Amniotic stem cell (primary cell): ENCODE data around the gene RNU6-1.

Experiments used
- DNase-seq: peaks from one replicate; lab custom pipeline; 2025; lab: John Stamatoyannopoulos, UW

Gene RNU6-1

DNA sequence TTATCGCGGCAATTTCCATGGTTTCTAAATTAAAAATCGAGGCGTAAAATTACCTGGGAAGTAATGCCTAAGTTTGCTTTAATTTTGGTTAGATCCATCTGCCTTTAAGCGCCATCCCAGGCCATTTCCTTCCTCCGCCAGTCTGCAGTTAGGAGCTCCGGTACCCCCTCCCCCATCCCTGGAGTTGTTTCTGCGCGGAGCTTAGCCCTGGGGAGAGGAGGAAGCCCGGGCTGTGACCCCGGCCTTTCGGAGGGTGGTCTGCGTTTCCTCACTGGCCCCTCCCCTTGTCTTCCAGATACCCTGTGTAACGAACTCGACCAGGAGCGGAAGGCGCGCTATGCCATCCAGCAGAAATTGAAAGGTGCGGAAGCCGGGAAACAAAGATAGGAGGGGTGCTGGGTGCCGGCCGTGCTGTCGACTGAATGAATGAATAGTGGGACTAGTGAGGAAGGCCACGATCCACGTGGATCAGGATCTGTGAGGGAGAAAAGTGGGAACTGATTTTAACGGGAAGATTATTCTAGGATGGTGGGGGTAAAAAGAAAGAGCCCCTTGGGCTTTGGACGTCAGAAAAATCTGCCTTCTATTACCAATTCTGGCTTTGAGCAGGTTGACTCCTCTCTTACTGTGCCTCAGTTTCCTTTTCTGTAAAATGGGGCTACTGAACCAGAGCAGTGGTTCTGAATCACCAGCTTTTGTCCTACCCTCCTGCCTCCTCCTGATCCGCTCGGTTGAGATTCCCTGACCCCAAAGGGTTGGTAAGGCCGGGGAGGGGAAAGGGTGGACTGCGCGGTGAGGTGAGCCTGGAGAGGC is 6.7 kb downstream of the RNU6-1 start:
- DNase-seq: no peak

- no peak for DNase-seq
These were observed 7.8 kb downstream of the RNU6-1 start for GRCh38 chr15:67832031-67832551.

DNA sequence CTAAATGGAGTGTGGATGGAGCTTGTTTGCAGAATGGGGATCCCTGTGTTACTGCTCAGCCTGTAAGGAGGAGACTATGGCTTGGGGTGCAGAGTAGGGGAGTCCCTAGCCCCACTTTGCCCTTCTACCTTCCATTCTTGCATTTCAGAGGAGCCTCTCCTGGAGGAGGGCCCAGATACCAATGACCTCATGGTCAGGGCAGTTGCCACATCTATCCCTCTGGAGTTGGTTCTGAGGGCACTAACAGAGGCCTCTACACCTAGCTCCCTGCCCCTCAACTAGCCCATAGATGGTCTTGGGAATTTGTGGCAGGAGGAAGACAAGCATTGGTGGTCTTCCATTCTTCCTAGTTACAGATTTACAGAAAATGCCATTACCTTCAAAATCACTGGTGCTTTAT is 8.5 kb downstream of the RNU6-1 start:
- no peak for DNase-seq

GRCh38 chr15:67829647-67830504 is 10.0 kb downstream of the RNU6-1 start:
- DNase-seq: no peak

GRCh38 chr15:67828969-67829646 is 10.7 kb downstream of the RNU6-1 start:
- DNase-seq: no peak

DNA sequence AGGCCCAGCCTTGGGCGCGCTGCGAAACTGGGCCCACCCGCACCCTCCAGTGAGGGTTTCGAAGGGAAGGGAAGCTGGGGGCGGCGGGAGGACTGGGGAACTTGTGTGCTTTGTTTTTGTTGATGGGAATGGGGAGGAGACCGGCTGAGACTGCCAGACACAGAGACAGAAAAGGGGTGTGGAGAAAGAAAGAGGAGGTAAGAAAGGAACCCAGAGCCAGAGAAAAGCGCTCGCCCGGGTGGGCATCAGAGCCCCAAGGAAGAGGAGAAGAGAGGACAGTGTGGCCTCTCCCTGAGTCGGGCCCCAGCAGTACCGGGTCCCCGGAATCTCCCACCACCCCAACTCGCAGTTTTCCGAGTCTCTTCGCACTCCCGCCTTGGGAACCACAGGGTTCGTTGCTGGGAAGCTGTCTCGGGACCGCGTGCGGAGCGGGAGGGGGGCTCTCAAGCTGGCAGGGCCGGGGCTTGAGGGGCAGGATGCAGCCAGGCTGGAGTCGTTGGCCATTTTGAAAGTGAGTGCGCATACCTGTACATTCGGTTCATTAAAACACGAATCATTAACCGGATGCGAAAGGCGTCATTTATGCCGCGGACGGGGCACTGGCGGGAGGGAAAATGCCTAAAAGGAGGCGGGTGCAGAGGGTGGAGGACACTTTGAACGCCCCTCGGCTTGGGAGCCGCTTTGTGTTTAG is 11.4 kb downstream of the RNU6-1 start:
- DNase-seq: no peak

DNA sequence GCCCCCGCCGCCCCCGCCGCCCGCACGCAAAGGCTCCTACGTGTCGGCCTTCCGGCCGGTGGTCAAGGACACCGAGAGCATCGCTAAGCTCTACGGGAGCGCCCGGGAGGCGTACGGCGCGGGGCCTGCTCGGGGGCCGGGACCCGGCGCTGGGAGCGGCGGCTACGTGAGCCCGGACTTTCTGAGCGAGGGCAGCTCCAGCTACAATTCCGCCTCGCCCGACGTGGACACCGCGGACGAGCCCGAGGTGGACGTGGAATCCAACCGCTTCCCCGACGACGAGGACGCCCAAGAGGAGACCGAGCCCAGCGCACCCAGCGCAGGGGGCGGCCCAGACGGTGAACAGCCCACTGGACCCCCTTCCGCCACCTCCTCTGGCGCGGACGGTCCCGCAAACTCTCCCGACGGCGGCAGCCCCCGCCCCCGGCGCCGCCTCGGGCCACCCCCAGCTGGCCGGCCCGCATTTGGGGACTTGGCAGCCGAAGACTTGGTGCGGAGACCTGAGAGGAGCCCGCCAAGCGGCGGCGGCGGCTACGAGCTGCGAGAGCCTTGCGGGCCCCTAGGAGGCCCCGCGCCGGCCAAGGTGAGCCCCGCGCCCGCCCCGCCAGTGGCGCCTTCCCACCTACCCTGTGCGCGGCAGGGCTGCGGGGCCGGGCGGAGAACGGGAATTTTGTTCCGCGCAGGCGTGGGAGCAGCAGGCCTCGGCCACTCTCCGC is 12.1 kb downstream of the RNU6-1 start:
- no peak for DNase-seq

- no peak for DNase-seq
These were observed 12.9 kb downstream of the RNU6-1 start for GRCh38 chr15:67826717-67827561.

DNA sequence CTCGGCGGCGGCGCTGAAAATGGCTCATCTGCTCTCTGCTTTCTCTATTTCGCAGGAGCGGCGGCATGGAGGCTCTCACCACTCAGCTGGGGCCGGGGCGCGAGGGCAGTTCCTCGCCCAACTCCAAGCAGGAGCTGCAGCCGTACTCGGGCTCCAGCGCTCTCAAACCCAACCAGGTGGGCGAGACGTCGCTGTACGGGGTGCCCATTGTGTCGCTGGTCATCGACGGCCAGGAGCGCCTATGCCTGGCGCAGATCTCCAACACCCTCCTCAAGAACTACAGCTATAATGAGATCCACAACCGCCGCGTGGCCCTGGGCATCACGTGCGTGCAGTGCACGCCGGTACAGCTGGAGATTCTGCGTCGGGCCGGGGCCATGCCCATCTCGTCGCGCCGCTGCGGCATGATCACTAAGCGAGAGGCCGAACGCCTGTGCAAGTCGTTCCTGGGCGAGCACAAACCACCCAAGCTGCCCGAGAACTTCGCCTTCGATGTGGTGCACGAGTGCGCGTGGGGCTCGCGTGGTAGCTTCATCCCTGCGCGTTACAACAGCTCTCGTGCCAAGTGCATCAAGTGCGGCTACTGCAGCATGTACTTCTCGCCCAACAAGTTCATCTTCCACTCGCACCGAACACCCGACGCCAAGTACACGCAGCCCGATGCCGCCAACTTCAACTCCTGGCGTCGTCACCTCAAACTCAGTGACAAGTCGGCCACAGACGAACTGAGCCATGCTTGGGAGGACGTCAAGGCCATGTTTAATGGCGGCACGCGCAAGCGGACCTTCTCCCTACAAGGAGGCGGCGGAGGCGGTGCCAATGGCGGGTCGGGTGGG is 13.7 kb downstream of the RNU6-1 start:
- DNase-seq: no peak

DNA sequence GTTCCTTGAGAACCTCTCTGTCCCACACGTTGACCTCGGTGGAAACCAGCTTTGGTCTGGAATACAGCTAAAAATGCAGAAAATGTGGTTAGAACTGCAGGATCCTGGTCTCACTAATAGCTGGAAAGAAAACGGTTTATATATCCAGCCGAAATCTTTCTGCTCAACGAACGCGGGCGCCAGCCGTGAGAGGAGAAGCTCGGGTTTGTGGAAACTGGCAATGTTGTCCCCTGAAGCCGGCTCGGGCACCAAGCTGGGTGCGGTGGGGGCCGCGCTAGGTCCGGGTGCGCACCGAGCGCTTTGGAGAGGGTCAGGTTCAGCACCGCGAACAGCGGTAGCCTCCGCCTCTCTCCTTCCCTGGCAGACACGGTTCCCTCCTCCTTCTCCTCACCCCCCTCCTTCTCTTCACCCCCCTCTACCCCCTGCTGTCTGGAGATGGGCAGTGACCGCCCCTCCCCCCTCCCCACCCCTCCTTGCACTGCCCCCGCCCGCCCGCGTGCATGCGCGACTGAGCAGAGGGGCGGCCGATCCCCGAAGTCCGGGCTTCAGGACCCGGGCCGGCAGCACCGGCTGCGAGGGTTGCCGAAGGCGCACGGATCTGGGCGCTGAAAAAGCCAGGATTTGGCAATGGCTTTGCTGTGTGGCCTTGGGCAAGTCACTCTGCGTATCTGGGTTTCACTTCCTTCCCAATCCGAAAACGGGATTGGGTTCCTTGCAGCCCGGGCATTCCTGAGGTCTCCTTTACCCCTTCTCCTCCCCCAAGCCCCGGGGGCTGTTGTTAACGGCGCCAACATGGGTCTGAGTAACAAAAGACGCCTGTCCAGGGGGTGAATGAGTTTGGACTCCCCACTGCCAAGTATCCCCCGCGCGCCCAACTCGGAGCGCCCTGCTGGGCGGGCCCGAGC is 14.6 kb downstream of the RNU6-1 start, which contains the start of gene SKOR1:
SKOR1 (plus strand) TSS at position 534 of the 905 bp plus-strand sequence; CDS start at position 628, 94 bp downstream.
- no peak for DNase-seq

DNA sequence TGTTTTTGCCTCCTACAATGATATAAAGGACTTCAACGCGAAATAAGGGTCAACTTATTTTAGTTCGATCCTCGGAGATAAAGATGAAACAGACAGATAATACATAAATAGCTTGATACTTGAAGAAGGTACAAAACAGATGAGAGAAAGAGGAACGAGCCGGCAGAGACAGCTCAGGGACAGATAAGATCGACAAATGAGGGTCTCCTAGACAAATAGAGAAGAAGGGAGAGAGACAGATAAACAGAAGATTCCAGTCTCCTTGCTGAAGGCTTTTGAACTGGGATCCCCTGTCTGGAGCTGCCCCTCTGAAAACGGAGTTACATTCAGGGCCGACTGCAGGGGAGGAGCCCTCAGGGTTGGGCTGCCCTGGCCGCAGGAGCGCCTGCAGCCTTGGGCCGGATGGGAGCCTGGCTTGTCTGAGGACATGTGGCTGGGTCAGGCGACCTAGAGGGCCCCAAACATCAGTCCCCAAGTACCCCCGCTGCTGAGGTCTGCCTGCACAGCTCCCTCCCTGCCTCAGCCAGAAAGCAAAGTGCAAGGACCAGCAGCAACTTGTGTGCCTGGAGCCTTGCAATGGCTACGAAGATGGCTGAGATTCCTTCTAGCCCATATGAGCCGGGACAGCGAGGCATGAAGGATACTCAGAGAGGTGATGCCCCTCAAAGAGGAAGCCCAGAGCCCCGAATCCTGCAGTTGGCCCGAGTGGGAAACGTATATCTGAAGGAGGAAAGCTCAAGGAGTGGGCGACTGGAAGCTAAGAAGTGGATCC is 15.5 kb downstream of the RNU6-1 start:
- DNase-seq: no peak

- no peak for DNase-seq
These were observed 16.3 kb downstream of the RNU6-1 start for GRCh38 chr15:67823314-67824196.

- no peak for DNase-seq
These were observed 17.1 kb downstream of the RNU6-1 start for GRCh38 chr15:67822537-67823313.

DNA sequence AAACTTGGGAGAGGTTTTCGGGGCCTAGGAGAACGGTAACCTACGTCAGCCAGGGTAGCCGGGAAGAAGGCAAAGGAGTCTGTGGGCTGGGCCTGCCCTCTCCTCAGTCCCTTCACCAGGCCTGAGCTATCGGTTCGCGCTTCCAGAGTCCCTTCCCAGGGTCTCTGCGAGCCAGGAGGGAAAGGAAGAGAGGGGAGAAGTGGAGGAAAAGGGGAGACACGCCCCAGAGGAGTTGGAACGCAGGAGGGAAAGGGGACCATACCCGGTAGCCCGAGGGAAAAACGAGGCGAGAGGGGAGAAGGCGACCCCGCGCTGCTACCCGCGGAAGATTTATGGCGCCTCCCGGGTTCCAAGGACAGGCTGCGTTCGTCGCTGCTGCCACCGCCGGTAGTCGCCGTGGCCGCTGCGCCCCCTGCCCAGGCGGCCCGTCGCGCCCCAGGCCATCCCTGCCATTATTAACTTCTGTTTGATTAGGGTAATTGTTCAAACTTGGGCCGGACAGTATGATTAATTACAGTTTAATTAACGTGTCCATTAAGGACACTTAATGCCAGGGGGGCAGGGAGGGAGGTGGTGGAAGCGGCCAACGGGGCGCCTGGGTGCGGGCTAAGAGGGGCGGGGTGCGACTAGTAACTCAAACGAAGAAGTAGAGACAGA is 17.9 kb downstream of the RNU6-1 start:
- no peak for DNase-seq
